ENCODE measurements around the gene PTCRA. TPM values are rescaled to one million over a fixed set of nuclear protein-coding genes. Genes with fewer than 3 reads are reported as not detected.
A peak's percentile ranks its signal among the peaks of the same experiment; 100 is the strongest.

The PTCRA gene
- total RNA-seq, 1 donor: not detected

DNA sequence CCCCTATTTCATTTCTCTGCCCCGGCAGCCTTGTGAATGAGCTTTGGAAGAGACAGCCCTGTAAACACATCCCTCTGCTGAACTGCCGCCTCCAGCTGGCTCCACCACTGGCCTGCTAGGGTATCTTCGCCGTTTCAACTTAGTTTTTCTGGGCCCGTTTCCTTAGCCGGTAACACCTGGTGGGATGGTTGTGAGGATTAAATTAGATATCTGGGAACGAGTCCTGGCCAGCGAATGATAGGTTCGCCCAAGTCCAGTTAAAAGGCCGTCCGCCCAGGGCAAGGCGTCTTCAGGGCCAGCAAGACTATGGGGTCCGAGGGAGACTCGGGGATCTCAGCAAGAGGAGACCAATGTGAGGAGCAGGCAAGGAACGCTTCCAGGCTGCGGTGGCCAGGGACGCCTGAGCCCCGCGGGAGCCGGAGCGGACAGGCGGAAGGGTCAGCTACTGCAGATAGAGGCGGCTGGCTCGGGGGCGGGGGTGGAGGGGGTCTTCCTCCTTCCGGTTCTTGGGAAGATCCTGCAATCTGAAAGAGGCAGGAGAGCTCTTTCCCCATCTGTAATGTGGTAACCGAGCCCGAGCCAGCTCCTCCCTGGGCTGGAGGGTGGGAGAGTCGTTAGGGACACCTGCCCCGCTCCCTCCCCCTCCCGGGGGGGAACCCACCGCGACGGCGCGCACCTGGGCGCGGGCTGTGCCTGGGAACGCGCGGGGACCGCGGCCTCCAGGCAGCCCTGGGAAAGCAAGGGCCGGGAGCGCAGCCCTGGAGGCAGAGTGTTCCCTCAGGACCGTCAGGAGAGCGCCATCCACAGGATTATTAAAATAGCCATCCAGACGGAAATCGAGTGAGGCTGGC is 4.5 kb upstream of the PTCRA start:
- TF ChIP-seq CTCF (IDR thresholded peaks at IDR 0.05; ENCODE audit: insufficient read depth, low read length): no peak
- no peak overlapping the region for H3K4me3 ChIP-seq (ENCODE audit: low read depth, low read length)
- DNase-seq (ENCODE audit: low read depth): no peak

DNA sequence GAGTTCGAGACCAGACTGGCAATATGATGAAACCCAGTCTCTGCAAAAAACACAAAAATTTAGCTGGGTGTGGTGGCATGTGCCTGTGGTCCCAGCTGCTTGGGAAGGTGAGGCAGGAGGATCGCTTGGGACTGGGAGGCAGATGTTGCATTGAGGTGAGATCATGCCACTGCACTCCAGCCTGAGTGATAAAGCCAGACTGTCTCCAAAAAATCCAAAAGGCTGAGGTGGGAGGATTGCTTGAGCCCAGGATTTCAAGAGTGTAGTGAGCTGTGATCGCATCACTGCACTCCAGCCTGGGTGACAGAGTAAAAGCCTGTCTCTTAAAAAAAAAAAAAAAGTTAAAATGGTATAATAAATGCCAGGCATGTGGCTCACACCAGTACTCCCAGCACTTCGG is 1.3 kb upstream of the PTCRA start:
- H3K4me3 ChIP-seq (ENCODE audit: low read depth, low read length): no peak overlapping the region
- DNase-seq (ENCODE audit: low read depth): no peak
- no peak for TF ChIP-seq CTCF (IDR thresholded peaks at IDR 0.05; ENCODE audit: insufficient read depth, low read length)

- no peak for TF ChIP-seq CTCF (IDR thresholded peaks at IDR 0.05; ENCODE audit: insufficient read depth, low read length)
- DNase-seq (ENCODE audit: low read depth): no peak
- H3K4me3 ChIP-seq (ENCODE audit: low read depth, low read length): no peak overlapping the region
Observed at GRCh38 chr6:42916288-42916687, 435 bp downstream of the PTCRA start.

DNA sequence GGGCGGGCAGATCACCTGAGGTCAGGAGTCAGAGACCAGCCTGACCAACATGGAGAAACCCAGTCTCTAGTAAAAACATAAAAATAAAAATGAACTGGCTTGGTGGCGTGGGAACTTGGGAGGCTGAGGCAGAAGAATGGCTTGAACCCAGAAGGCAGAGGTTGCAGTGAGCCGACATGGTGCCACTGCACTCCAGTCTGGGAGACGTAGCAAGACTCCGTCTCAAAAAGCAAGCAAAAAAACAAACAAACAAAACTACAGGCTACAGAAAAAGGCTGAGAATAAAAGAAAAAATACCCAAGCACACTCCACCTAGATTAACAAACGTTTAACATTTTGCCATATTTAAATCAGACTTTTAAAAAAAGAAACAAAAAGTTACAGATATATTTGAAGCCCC is 5.9 kb downstream of the PTCRA start:
- no peak for TF ChIP-seq CTCF (IDR thresholded peaks at IDR 0.05; ENCODE audit: insufficient read depth, low read length)
- DNase-seq (ENCODE audit: low read depth): no peak
- no peak overlapping the region for H3K4me3 ChIP-seq (ENCODE audit: low read depth, low read length)

DNA sequence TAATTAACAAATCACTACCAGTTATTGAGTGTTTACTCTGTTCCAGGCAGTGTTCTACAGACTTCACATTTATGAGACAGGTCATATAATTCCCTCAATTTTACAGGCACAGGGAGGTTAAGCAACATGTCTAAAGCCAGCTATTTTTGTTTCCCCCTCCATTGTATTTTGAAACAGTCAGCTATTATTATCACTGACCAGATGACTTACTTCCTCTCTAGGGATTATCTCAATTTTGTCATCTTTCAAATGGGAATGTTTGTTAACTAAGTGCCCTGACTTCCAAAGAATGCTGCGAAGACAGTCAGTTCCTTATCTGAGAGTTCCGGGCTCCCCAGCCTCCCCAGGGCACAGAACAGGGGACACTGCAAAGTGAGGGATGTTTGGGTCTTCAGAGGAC is 7.8 kb downstream of the PTCRA start:
- peak; percentile 67 for DNase-seq (ENCODE audit: low read depth)
- H3K4me3 ChIP-seq (ENCODE audit: low read depth, low read length): no peak overlapping the region
- no peak for TF ChIP-seq CTCF (IDR thresholded peaks at IDR 0.05; ENCODE audit: insufficient read depth, low read length)

- TF ChIP-seq CTCF (IDR thresholded peaks at IDR 0.05; ENCODE audit: insufficient read depth, low read length): no peak
- no peak for DNase-seq (ENCODE audit: low read depth)
- H3K4me3 ChIP-seq (ENCODE audit: low read depth, low read length): no peak overlapping the region
Observed at GRCh38 chr6:42925248-42925857, 9.5 kb downstream of the PTCRA start.

Data from fibroblast of the aortic adventitia (primary cell).